CD4-positive, alpha-beta T cell treated with Interleukin-4 for 1 hour (primary cell): ENCODE measurements around the gene OTOS.

Experiments
- DNase-seq, 2 donors: peaks; one replicate each; pipeline ENCODE4 v3.0.0-alpha.2; 2020 to 2022

Gene OTOS

GRCh38 chr2:240149943-240150784 lies 9.7 kb upstream of the OTOS start:
- DNase-seq = peak; percentile 6 to 22

GRCh38 chr2:240147911-240148587 lies 7.6 kb upstream of the OTOS start:
- no peak for DNase-seq

- no peak for DNase-seq
Observed at GRCh38 chr2:240147382-240147781, 6.9 kb upstream of the OTOS start.

DNA sequence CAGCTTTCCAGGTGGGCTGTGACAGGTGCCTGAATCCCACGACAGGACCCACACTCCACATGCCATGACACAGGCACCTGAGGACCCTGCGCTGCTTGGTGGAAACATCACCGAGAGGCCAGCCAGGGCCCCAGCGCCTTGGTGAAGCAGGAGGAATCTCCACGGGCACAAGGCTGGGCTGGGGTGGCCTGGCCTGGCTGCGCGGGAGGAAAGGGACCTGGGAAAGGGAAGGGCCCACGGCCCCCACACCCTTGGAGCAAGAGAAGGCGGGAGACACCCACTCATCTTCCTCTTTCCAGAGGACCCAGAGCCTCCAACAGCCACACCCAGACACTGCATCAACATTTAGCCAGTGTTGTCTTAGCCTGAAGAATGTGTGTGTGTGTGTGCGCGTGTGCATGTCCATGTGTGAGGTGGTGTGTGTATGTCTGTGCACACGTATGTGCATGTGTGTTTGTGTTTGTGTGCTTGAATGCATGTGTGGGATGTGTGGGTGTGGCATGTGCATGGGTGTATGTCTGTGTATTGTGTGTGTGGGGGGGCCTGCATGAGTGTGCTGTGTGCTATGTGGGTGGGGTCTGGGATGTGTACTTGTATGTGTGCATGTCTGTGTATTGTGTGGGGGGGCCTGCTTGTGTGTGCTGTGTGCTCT lies 6.3 kb upstream of the OTOS start:
- no peak for DNase-seq

- DNase-seq = no peak
Observed at GRCh38 chr2:240146141-240146561, 5.7 kb upstream of the OTOS start.

DNA sequence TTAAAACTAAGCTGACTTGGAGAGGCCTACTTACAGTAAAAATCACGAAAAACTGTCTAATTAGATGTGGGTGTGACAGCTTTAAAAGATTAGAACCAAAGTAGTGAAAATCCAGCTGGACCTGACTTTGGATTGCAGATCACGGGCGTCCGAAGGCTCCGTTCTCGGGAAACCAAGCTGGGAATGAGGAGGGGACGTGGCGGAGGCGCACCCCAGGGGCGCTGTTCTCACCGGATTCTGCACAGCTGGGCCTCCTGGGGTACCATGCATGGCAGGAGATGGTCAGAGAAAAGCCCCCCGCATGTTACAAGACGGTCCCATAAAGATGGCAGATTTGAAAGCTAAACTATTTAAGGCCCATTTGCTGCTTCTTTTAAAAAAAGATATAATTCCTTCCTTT lies 5.0 kb upstream of the OTOS start:
- DNase-seq = no peak

DNA sequence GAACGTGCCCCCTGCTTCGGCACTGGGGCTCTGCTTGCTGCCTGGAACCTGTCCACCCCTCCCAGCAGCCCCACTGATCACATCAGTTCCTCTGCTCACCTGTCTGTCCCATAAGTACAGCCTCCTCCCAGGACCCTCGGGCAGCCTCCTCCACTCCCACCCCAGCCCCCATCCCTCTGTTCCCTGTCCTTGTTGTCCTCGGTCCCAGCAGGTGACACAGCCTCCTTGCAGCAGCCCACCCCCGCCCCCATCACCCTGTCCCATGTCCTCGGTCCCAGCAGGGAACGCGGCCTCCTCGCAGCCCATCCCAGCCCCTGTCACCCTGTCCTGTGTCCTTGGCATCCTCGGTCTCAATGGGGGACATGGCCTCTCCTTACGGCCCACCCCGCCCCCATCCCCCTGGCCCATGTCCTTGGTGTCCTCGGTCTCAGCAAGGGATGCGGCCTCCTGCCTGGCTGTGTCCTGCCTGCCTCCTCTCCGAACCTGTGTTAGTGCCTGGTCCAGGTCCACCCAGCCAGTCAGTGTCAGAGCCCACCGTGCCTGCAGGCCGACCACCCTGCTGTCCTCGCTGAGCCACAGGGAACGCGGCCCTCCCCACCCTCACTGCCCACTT lies 4.3 kb upstream of the OTOS start:
- no peak for DNase-seq

- peak; percentile 71 to 78 for DNase-seq
Observed at GRCh38 chr2:240143801-240144648, 3.6 kb upstream of the OTOS start.

DNA sequence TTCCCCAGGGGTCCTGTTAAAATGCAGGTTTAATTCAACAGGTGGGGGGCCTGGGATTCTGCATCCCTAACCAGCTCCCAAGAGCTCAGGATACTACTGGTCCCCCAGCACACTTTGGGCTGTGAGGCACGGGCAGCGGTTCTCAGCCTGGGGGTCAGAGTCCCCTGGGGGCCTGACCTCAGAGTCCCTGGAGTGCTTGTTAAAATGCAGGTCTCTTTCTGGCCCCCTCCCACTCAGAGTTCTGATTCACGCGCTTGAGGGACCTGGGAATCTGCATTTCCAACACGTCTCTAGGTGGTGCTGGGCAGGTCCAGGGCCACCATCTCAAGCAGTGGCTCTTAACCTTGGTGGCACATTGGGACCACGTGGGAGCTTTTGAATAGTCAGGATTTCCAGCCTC lies 2.8 kb upstream of the OTOS start:
- no peak for DNase-seq

DNA sequence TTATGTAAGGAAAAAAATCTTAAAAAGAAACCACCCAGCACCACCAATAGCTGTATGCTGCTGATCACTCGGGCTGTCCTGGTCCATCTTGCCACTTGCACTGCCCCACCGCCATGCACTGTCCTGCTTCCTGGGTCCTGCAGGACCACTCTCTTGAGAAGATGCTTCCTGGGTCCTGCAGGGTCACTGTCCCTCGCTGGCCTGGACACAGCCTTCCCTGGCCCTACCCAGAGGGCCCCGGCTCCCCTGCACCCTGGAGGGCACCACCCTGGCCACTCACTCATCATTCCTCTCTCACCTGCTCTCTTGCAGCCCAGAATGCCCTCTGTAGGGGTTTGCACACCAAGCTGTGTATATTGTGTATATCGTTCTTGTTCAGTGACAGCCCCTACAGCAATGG lies 2.4 kb upstream of the OTOS start:
- no peak for DNase-seq

DNA sequence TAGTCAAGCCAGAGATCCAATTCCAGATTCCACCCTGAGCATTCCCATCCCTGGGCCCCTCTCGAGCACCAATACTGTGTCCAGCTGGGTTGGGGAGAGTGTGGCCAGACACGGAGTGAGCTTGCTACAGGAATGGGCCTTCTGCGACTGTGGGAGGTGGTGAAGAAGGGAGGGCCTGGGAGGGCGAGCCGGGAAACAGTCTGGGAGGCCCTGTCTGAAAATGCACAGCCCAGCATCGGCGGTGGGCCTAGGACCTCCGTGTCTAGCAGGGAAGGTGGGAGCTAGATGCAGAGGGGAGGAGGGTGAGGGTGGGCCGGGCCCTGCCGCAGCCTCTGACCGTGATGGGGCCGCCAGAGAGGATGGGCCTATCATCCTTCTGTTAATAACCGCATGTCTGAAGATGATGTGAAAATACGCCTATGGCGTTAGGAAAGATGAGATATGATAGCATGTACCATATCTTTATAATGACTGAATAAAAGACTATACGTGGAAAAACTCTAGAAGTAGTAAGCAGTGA lies 1.9 kb upstream of the OTOS start:
- DNase-seq = no peak

GRCh38 chr2:240141736-240142135 lies 1.3 kb upstream of the OTOS start:
- no peak for DNase-seq

DNA sequence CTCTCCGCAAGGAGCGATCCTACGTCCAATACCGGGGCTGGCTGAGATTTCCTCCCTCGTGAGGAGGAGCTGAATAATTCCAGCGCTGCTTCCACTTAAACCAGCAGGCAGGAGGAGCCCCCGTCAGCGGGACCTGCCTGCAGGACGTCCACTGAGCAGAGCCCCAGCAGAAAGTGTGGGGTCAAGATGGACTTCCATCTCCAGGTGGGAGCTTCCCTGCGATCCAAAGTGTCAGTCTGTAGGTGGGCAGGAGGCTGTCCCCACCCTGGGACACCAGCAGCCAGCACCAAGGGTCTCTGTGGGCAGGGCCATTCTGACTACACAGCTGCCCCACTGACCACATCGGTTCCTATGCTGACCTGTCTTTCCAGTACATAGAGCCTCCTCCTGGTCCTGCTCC lies 462 bp upstream of the OTOS start:
- no peak for DNase-seq

DNA sequence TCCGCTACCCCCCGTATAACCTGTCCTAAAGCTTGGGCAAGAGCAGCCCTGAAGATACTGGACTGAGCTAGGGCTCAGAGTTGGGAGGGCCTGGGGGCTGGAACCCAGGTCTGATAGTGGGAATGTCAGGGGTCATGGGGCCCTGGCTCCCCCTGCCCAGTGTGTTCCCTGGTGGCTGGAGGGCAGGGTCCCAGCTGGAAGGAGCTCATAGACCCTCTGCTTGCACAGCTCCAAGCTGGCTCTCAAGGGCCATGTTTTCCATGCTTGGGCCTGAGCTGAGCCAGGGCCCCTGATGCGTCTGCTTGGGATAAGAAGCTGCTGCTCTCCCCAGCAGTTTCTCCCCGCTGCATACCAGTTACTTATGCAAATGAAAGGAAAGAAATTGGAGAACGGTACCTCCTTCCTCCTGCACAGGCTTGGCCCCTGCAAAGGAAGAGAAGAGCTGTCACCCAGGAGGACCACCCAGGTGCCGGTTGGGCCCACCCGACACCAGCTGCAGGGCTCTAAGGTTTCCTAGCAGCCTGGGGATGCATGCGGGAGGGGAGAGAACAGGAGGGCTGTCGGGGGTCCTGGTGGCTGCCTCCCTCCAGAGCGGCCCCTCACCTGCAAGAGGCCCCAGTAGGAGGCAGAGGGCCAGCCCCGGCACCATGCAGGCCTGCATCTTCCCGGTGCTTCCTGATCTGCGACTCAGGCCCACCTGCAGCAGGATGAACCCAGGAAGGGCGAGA lies 628 bp downstream of the OTOS start:
- DNase-seq = no peak

- no peak for DNase-seq
Observed at GRCh38 chr2:240139011-240139441, 1.4 kb downstream of the OTOS start.

DNA sequence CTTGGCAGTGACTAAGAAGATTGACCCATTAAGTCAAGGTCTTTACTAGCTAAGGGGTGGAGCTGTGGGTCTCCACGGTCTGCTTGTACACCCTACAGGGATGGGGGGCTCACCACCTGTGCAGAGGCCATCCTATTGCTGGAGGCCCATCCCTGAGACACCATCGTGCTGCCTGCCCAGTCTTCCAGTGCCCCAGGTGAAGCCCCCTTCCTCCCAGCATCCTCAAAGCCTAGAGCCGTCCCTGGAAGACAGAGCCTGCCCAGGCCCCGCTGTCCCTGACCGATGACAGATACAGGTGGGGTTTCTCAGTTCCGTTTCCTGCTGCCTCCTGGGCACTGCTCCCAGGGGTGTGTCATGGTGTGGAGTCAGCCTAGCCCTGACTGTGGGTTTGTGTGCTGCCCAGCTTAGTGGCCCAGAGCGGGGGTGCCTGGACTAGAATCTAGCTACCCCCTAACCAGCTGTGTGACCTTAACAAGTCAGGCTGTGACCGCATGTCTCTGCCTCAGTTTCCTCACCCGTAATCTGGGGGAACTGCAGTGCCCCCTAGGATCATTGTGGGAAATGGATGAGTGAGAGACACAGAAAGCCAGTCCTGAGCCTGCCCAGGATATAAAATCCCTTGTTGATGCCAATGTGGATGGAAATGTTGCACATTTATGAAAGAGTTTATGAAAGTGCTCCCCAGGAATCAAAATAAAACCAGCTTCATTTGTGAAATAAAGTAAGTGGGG lies 2.0 kb downstream of the OTOS start:
- no peak for DNase-seq

- DNase-seq = no peak
Observed at GRCh38 chr2:240137596-240138253, 2.7 kb downstream of the OTOS start.

DNA sequence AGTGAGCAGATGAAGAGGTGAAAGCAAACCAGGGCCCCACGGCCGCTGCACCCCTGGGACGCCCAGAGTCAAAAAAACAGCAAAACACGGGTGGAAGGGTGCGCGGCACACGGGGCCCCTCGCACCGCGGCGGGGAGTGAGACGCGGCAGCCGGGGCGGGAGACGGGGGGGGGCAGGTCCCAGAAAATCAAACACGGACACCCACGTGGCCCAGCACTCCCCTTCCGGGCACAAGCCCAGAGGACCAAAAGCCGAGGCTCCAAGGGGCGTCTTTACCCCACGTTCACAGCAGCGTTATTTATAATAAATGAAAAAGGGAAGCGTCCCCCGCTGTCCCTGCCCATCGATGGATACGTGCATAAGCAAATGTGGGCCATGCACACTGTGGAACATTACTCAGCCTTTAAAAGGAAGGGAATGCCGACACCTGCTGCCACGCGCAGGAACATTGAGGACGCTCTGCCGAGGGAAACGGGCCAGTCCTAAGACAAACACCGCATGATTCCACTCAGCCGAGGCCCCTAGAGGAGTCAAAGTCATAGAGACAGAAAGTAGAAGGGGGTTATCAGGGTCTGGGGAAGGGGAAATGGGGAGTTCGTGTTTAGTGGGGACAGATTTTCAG lies 3.7 kb downstream of the OTOS start:
- DNase-seq = no peak

- peak; percentile 88 to 90 for DNase-seq
Observed at GRCh38 chr2:240136013-240136670, 4.3 kb downstream of the OTOS start, which contains the start of gene COPS9. TSS of gene COPS9 (minus strand) at chr2:240136305. CDS start at chr2:240136284, 21 bp downstream.
